Breast epithelium (tissue), 3 donors: Measurements from ENCODE around the gene APC2.

Experiments used
- POLR2A ChIP-seq: fragments of 450-650 bp; IDR thresholded peaks from one replicate; pipeline ENCODE4 v1.6.1; 2016; ENCODE audit warnings: antibody characterized with exemption, mild to moderate bottlenecking, moderate library complexity
- TF ChIP-seq, protein P1 (sequence below), 3 donors: fragments of 450-650 bp; IDR thresholded peaks; one replicate each; pipeline ENCODE4 v1.5.1; 2016 to 2017; ENCODE audit warnings: antibody characterized with exemption in 3 of 3, mild to moderate bottlenecking in 3 of 3, moderate library complexity in 3 of 3

GRCh38 chr19:1410136-1410786, 39.7 kb upstream of the APC2 start:
- no peak for TF ChIP-seq POLR2A
- TF ChIP-seq, protein P1, sequence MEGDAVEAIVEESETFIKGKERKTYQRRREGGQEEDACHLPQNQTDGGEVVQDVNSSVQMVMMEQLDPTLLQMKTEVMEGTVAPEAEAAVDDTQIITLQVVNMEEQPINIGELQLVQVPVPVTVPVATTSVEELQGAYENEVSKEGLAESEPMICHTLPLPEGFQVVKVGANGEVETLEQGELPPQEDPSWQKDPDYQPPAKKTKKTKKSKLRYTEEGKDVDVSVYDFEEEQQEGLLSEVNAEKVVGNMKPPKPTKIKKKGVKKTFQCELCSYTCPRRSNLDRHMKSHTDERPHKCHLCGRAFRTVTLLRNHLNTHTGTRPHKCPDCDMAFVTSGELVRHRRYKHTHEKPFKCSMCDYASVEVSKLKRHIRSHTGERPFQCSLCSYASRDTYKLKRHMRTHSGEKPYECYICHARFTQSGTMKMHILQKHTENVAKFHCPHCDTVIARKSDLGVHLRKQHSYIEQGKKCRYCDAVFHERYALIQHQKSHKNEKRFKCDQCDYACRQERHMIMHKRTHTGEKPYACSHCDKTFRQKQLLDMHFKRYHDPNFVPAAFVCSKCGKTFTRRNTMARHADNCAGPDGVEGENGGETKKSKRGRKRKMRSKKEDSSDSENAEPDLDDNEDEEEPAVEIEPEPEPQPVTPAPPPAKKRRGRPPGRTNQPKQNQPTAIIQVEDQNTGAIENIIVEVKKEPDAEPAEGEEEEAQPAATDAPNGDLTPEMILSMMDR (IDR thresholded peaks at IDR 0.05) = no peak
